NCI-H128 (cell line): ENCODE measurements around the gene SEC63.

Source experiments
- DNase-seq: peaks from one replicate; lab custom pipeline; 2025; ENCODE audit not compliant: unreplicated experiment; lab: John Stamatoyannopoulos, UW

SEC63 gene

GRCh38 chr6:107820338-107821261, 137.4 kb downstream of the SEC63 start:
- DNase-seq, result no peak

GRCh38 chr6:107819964-107820337, 138.1 kb downstream of the SEC63 start:
- no peak for DNase-seq

- DNase-seq, result no peak
Measured at GRCh38 chr6:107819217-107819616, 138.8 kb downstream of the SEC63 start.

- DNase-seq, result no peak
Measured at GRCh38 chr6:107818272-107818671, 139.7 kb downstream of the SEC63 start.

GRCh38 chr6:107817784-107818183, 140.2 kb downstream of the SEC63 start:
- DNase-seq, result no peak
